Measurements from ENCODE around the gene AKAIN1.

GRCh38 chr18:5244941-5245340 is 47.9 kb upstream of the AKAIN1 start:
- TF ChIP-seq ZNF331 (CRISPR knock-in tag; IDR thresholded peaks at IDR 0.05; ENCODE audit: low read depth) = no peak
- no peak for TF ChIP-seq CTCF (conservative IDR thresholded peaks at IDR 0.05; ENCODE audit: low read depth in 2 of 2)
- TF ChIP-seq JUNB (IDR thresholded peaks at IDR 0.05; ENCODE audit: unreplicated experiment) = no peak
- TF ChIP-seq EZH2 (IDR thresholded peaks at IDR 0.05; ENCODE audit: low read depth, unreplicated experiment) = no peak

Measured in GM23338 (cell line).